K562 (cell line): ENCODE measurements around the gene SRRT. TPM values are rescaled to one million over a fixed set of nuclear protein-coding genes. Genes with fewer than 3 reads are reported as not detected.

Experiments used
- ATAC-seq: fragments of 200-7000 bp; cut with Tn5 transposase; 3 replicates; pipeline ENCODE4 v1.9.1; 2020; ENCODE audit warnings: moderate library complexity
- BruUV-seq: library from RNA; stranded (reverse); fragments of 400-500 nt; replicated peaks from 2 replicates; lab custom pipeline; 2021; lab: Mats Ljungman, UMichigan
- CTCF ChIA-PET: fragments of 300-600 bp; formaldehyde crosslinking; extraction: SDS; loops from one replicate; lab custom pipeline; 2021; ENCODE audit warnings: low intra/inter-chr PET ratio; lab: Yijun Ruan, JAX
- POLR2A ChIA-PET: fragments of 300-600, 350-650 bp; sonication (Branson Sonifier 250); formaldehyde crosslinking; extraction: SDS; loops from one replicate; lab custom pipeline; 2021; ENCODE audit warnings: antibody characterized with exemption, inconsistent platforms; lab: Yijun Ruan, JAX
- DNase-seq, 4 experiments: peaks; one replicate each; pipeline versions ENCODE4 v3.0.0 to v3.0.0-alpha.2; 2011 to 2018; ENCODE audit warnings: low spot score in 3 of 4, mixed read lengths in 3 of 4; ENCODE audit errors: extremely low read depth in 1 of 4
- FAIRE-seq: peaks from 2 replicates; lab custom pipeline; 2011; peaks lifted over from hg19 to GRCh38; lab: Jason Lieb, UNC
- H2AFZ ChIP-seq: 2 replicates; pipeline ENCODE4 v1.6.0; 2011; ENCODE audit warnings: low read depth, low read length, control low read depth, inconsistent platforms
- H3K27ac ChIP-seq: fragments of 200-600 bp; 3 replicates; pipeline ENCODE4 v1.8.0; 2011; ENCODE audit warnings: low read depth, mild to moderate bottlenecking, control low read depth, inconsistent platforms, low read length, moderate library complexity, mixed read lengths; ENCODE audit errors: extremely low read depth
- H3K27me3 ChIP-seq, 2 experiments: fragments of 300-600 bp in 1 of 2; 2 replicates in 1 of 2; 3 replicates in 1 of 2; pipeline versions ENCODE4 v1.6.0 to v1.8.0; 2011; ENCODE audit warnings: inconsistent platforms in 2 of 2, low read length in 2 of 2, mild to moderate bottlenecking in 1 of 2, mixed read lengths in 1 of 2, moderate library complexity in 1 of 2; ENCODE audit not compliant: control insufficient read depth in 2 of 2, insufficient read depth in 2 of 2
- H3K36me3 ChIP-seq: fragments of 300-600 bp; 3 replicates; pipeline ENCODE4 v1.8.0; 2011; ENCODE audit warnings: mild to moderate bottlenecking, low read length, inconsistent platforms; ENCODE audit not compliant: control insufficient read depth, insufficient read depth
- H3K4me1 ChIP-seq, 2 experiments: fragments of 200-600 bp in 1 of 2; replicated peaks in 1 of 2; 2 replicates in 1 of 2; 3 replicates in 1 of 2; pipeline versions ENCODE4 v1.5.1 to v1.8.0; 2011; ENCODE audit warnings: inconsistent platforms in 2 of 2, low read length in 2 of 2, mild to moderate bottlenecking in 1 of 2, mixed read lengths in 1 of 2, moderate library complexity in 1 of 2; ENCODE audit not compliant: control insufficient read depth in 2 of 2, insufficient read depth in 2 of 2
- H3K4me2 ChIP-seq: 2 replicates; pipeline ENCODE4 v1.6.1; 2011; ENCODE audit warnings: low read length, control low read depth, inconsistent platforms, mixed read lengths; ENCODE audit not compliant: insufficient read depth
- H3K4me3 ChIP-seq: fragments of 200-600 bp; sonication (generic), shearing (Covaris generic); 2 replicates; pipeline ENCODE4 v1.5.1; 2016; ENCODE audit warnings: control low read depth, inconsistent platforms
- H3K79me2 ChIP-seq: fragments of 200-600 bp; 3 replicates; pipeline ENCODE4 v1.8.0; 2011; ENCODE audit warnings: low read length, inconsistent platforms; ENCODE audit not compliant: control insufficient read depth, insufficient read depth
- H3K9ac ChIP-seq, 2 experiments: 2 replicates each; pipeline versions ENCODE4 v1.6.0 to v1.6.1; 2011; ENCODE audit warnings: low read depth in 2 of 2, low read length in 2 of 2, control low read depth in 1 of 2, inconsistent platforms in 1 of 2, mild to moderate bottlenecking in 1 of 2, mixed read lengths in 1 of 2; ENCODE audit not compliant: insufficient read depth in 1 of 2
- H3K9me1 ChIP-seq: one replicate; pipeline ENCODE4 v1.6.0; 2011; ENCODE audit warnings: inconsistent platforms, mild to moderate bottlenecking, low read length, moderate library complexity; ENCODE audit not compliant: control insufficient read depth, insufficient read depth
- H3K9me3 ChIP-seq: replicated peaks from 2 replicates; pipeline ENCODE4 v1.5.1; 2011; ENCODE audit warnings: low read depth, low read length, inconsistent platforms; ENCODE audit not compliant: control insufficient read depth, insufficient read depth
- H4K20me1 ChIP-seq: replicated peaks from 2 replicates; pipeline ENCODE4 v1.6.1; 2011; ENCODE audit warnings: low read length, inconsistent platforms, mixed read lengths; ENCODE audit not compliant: control insufficient read depth, insufficient read depth
- BACH1 ChIP-seq: fragments of 200-800 bp; sonication (Bioruptor generic); IDR thresholded peaks from 2 replicates; pipeline ENCODE4 v1.6.1; 2016; ENCODE audit warnings: missing genetic modification characterization, missing compliant biosample characterization
- CHD7 ChIP-seq: fragments of 200-600 bp; sonication (generic); IDR thresholded peaks from one replicate; pipeline ENCODE4 v1.6.1; 2012; ENCODE audit warnings: mild to moderate bottlenecking, low read depth, low read length, inconsistent platforms
- HNRNPL ChIP-seq: fragments of 200-400 bp; formaldehyde crosslinking; IDR thresholded peaks from 2 replicates; pipeline ENCODE4 v1.6.1; 2017; ENCODE audit warnings: low read depth, mild to moderate bottlenecking, low read length
- MBD2 ChIP-seq: sonication (generic); IDR thresholded peaks from 2 replicates; pipeline ENCODE4 v1.6.1; 2016; ENCODE audit warnings: low read depth, borderline replicate concordance
- RBM14 ChIP-seq: fragments of 200-400 bp; formaldehyde crosslinking; IDR thresholded peaks from 2 replicates; pipeline ENCODE4 v1.6.1; 2018; ENCODE audit warnings: low read depth, mild to moderate bottlenecking, low read length, moderate library complexity, borderline replicate concordance; ENCODE audit not compliant: insufficient read depth
- WGBS: fragments of 100-300 bp; shearing (Covaris generic); methylation state at CpG from one replicate; pipeline ENCODE4 v1.1.6; 2016; ENCODE audit warnings: low coverage, mixed read lengths; ENCODE audit not compliant: insufficient coverage; ENCODE audit errors: missing lambda C conversion rate; 5-methylcytosine and 5-hydroxymethylcytosine counted together
- in situ Hi-C: fragments of 300-500 bp; cut with MboI; formaldehyde crosslinking; loops from 4 replicates; pipeline ENCODE4 v1.15.0; 2018; ENCODE audit warnings: inconsistent platforms, mixed read lengths
- intact Hi-C: fragments of 100-400 bp; cut with micrococcal nuclease; formaldehyde crosslinking; loops from 2 replicates; pipeline ENCODE4 v1.14.2; 2022
- polyA plus RNA-seq, 8 experiments: library from polyadenylated mRNA; depleted of rRNA in 4 of 8; stranded (reverse) in 5 of 8; unstranded in 3 of 8; fragments of >200 nt; fragmentation: Nextera tagmentation in 2 of 8; fragmentation: Illumina TruSeq in 1 of 8; extraction: Ambion mirVana in 2 of 8; extraction: Trizol in 1 of 8; gene quantifications; 2 replicates each; pipeline versions ENCODE4 v1.2.1 to v1.2.3, GENCODE V29; 2011 to 2014; ENCODE audit warnings: inconsistent platforms in 1 of 8, missing spikeins in 1 of 8
- total RNA-seq, 7 experiments: library from RNA; depleted of rRNA in 6 of 7; stranded (reverse); fragments of >200 nt in 6 of 7; fragmentation: Illumina TruSeq in 2 of 7; extraction: Trizol in 2 of 7; gene quantifications; 2 replicates each; pipeline versions ENCODE4 v1.2.1 to v1.2.3, GENCODE V29; 2011 to 2021; ENCODE audit warnings: low replicate concordance in 1 of 7
- TF ChIP-seq, protein P1 (sequence below): sonication (generic); formaldehyde crosslinking; IDR thresholded peaks from 2 replicates; pipeline ENCODE4 v1.8.1; 2023; ENCODE audit warnings: mild to moderate bottlenecking, missing genetic modification reagents

Gene SRRT
- total and polyA plus RNA-seq, 9 of the 15 experiments (the other 6 are each of a cell fraction or from before 2014, with no cell fraction given), result 10.3 to 263 (median 84.4) TPM

DNA sequence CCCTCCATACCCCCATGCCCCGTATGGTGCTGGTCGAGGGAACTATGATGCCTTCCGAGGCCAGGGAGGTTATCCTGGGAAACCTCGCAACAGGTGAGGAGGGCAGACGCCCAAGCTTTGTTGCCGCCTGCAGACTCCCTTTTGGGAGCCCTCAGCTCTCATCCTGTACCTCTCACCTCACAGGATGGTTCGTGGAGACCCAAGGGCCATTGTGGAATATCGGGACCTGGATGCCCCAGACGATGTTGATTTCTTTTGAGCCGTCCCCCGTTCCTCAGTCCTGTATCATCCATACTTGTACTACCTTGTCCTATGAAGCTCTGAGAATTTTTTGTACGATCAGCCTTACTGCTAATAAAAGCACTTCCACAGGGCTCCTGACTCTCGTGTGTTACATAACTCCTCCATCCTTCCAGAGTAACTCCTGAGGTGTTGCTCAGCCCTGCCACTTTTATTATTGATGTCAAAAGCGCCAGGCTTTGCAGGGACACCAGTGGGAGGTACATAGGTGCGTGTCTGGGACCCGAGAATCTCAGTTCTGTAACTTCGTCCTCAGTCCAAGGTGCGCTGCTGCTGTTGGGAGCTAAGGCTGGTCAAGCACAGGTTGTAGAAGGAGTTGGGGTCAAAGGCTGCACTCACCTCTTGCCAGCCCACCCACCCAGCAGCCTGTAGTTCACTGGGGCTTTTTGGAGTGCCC is 13.5 kb downstream of the SRRT start:
- in situ Hi-C loops, result no loop called here
- Histone ChIP-seq H3K9ac (peak overlapping the region; percentile 86 to 100), H2AFZ (no peak overlapping the region), H4K20me1 (peaks cover 27% of the 10 kb centered on the region), H3K27ac (peak overlapping the region; percentile 89), H3K36me3 (peaks cover 55% of the 10 kb centered on the region), H3K4me3 (peak overlapping the region; percentile 70), H3K4me1 (peaks cover 27 to 75% of the 10 kb centered on the region in 2 experiments), H3K4me2 (peak overlapping the region; percentile 83), H3K9me1 (peaks cover 5% of the 10 kb centered on the region), H3K9me3 (no peaks in the 10 kb centered on the region), H3K79me2 (peaks cover 45% of the 10 kb centered on the region), H3K27me3 (no peaks in the 10 kb centered on the region)
- DNase-seq (peak in 2 of 4 experiments; percentile 27 to 48), ATAC-seq (peak; percentile 1), FAIRE-seq (peak; percentile 65)
- ChIA-PET CTCF (no interaction called here), POLR2A (interaction anchor here (0.5 to 6.3 kb wide), 8 partner anchors 9 to 401 kb away, joined by 3 to 144 read pairs (median 4); partner anchors contain the start of gene SRRT)
- intact Hi-C loops, result no loop called here
- TSS peak; percentile 78 for BruUV-seq
- 13% methylated on average over 18 of the region's 18 CpGs for WGBS
- TF ChIP-seq HNRNPL, result 0 out of 2 replicates have a peak, but pooled peaks have one; percentile 36
- TF ChIP-seq RBM14, result no peak
- peak; percentile 15 for TF ChIP-seq CHD7
- TF ChIP-seq, protein P1, sequence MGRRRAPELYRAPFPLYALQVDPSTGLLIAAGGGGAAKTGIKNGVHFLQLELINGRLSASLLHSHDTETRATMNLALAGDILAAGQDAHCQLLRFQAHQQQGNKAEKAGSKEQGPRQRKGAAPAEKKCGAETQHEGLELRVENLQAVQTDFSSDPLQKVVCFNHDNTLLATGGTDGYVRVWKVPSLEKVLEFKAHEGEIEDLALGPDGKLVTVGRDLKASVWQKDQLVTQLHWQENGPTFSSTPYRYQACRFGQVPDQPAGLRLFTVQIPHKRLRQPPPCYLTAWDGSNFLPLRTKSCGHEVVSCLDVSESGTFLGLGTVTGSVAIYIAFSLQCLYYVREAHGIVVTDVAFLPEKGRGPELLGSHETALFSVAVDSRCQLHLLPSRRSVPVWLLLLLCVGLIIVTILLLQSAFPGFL, result 0 out of 2 replicates have a peak, but pooled peaks have one; percentile 41
- 0 out of 2 replicates have a peak, but pooled peaks have one; percentile 1 for TF ChIP-seq MBD2
- no peak for TF ChIP-seq BACH1 (tag)
